GM12874 (cell line): ENCODE measurements around the gene SCRN1.

Experiments
- TF ChIP-seq, protein P1 (sequence below): IDR thresholded peaks from 2 replicates; pipeline ENCODE4 v1.5.1; 2011; ENCODE audit warnings: low read depth, mild to moderate bottlenecking, control low read depth, low read length, moderate library complexity; ENCODE audit not compliant: insufficient read depth

The SCRN1 gene

DNA sequence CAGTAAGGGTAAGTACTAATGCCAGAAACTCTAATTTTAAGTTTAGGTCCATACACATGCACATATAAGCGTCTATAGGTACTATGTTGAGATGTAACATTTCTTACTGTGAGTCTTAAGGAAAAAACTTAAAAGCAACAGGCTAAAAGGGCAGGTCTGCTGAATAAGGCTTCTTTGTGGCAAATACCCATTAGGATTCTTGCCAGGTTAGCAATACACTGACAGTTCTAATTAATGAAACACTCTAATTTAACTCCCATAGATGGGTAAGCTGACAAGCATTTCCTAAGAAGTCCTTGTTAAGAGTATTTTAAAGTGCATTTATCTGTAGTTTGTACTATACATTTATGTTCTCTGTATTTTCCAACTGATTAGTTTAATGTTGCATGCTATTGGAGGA, 14.0 kb downstream of the SCRN1 start:
- TF ChIP-seq, protein P1, sequence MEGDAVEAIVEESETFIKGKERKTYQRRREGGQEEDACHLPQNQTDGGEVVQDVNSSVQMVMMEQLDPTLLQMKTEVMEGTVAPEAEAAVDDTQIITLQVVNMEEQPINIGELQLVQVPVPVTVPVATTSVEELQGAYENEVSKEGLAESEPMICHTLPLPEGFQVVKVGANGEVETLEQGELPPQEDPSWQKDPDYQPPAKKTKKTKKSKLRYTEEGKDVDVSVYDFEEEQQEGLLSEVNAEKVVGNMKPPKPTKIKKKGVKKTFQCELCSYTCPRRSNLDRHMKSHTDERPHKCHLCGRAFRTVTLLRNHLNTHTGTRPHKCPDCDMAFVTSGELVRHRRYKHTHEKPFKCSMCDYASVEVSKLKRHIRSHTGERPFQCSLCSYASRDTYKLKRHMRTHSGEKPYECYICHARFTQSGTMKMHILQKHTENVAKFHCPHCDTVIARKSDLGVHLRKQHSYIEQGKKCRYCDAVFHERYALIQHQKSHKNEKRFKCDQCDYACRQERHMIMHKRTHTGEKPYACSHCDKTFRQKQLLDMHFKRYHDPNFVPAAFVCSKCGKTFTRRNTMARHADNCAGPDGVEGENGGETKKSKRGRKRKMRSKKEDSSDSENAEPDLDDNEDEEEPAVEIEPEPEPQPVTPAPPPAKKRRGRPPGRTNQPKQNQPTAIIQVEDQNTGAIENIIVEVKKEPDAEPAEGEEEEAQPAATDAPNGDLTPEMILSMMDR, result no peak

DNA sequence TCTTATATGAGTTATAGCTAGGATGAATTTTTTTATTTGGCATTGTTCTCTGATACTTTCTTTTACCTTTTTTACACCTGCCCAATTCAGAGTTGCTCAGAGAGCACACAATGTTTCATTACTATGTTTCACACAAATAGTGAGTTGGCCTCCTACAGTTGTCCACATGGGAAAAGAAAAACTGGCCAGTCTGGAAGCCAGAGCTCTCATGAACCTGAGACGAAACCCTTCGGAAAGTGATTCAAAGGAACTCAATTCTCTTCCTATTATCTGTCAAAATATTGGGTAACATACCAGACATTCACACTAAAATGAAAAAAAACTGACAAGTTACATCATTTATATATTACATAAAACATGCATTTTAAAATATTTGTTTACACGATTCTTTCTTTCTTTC, 15.3 kb downstream of the SCRN1 start:
- TF ChIP-seq, protein P1, result no peak

DNA sequence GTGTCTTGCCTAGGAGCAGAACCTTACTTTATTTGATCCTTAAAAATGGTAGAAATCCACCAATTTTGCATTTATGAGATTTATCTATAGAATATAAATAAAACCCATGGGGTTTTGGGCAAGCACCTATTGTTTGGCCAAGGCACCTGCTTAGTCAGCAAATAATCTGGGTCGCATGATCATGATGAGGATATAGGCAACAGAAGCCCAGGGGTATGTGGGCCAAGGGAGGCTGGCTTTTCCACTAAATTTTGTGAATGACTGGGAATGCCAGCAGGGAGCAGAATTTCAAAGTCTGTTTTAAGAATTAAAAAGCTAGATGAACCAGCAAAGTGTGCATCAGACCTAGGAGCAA, 17.3 kb downstream of the SCRN1 start:
- TF ChIP-seq, protein P1, result no peak

DNA sequence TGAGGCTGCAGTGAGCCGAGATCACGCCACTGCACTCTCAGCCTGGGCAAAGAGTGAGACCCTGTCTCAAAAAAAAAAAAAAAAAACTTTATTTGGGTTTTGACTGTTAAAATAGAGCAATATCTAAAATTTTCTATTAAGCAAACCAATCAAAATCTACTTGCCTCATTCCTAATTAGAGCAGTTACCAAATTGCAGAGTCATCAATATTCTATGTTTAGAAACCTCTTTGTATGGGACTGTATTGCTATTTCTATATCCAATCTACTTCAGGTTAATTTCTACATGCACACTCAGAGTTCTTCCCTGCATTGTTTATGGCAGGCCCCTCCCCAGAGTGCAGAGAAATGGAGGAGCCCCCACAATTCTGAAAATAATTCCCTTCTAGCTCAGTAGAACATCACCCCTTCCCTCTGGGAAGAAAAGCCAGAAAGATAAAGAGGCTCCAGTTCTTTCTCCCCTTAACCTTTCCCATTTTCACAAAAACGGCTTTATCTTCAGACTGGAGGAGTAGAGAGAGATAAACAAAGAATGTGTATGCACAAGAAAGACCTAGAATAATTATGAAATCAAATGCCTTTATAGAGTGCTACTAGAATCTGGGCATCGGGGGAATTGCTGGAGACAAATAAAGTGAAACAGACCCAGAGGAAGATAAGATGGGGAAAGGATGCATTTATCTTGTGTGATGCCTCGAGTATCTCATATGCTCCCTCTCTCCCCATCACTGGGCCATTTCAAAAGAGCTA, 17.9 kb downstream of the SCRN1 start:
- TF ChIP-seq, protein P1, result no peak

DNA sequence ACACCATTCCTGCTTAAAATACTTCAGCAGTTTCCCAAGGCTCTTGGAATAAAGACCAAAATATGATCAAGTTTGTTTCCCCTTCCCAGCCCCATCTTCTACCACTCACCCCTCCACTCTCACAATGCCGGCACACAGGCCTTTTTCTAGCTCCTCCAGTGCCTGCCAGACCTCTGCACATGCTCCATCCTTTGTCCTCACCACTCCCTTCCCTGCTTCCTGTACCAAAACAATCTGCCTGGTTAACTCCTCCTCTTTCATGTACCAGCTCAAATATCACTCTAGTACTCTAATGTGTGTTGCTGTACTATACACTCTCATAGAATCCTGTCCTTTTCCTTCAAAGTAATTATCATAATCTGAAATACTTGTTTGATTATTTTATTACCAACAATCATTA, 19.4 kb downstream of the SCRN1 start:
- TF ChIP-seq, protein P1, result no peak

DNA sequence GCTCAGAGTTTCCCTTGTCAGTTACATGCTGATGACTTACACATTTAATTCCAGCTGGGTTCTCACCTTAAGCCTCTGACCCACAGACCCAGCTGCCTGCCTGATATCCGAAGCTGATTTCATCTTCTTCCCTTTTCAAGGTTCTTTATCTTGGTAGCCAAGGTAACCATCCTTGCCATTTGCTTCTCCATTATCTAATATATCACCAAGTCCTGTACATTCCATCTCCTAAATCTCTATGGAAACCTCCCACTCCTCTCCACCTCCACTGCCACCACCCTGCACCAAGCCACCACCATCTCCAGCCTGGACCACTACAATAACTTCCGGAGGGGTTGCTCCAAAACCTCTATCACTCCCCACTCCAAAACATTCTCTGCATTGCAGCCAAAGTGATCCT, 19.9 kb downstream of the SCRN1 start:
- TF ChIP-seq, protein P1, result no peak

DNA sequence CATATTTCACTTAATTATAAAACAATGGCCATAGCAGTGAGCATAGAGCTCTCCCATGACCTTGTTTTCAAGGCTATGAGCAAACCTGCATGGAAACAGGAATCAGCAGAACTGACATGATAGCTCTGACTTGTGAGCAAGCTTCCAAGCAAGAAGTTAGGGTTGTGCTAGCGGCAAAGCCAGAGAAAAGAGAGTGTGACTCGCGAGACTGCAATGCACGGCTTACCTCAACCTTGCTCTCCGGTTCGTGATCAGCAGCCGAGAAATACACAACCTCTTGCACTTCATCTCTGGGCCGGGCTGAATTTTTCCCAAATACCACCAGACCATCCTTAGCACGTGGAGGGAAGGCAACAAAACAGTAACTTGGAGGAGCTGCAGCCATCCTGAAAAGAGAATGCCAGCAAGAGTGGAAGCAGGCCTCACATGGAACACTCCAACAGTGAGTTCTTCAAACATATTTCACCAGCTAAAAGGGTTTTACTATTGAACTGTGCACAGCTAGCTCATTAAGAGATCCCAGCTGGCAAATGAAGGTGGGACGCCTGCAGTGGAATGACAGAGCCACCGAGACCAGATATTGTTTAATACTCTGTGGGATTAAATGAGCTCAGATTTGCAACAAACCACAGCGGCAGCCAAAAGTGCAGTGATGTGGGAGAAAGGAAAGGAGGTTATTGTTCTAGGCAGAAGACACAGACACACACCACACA, 20.8 kb downstream of the SCRN1 start:
- TF ChIP-seq, protein P1, result no peak
